8988T (cell line): ENCODE results near the gene UBR4.
A peak's percentile ranks its signal among the peaks of the same experiment; 100 is the strongest.

ENCODE experiments used
- DNase-seq: peaks from one replicate; pipeline ENCODE4 v3.0.0; 2011

The UBR4 gene

DNA sequence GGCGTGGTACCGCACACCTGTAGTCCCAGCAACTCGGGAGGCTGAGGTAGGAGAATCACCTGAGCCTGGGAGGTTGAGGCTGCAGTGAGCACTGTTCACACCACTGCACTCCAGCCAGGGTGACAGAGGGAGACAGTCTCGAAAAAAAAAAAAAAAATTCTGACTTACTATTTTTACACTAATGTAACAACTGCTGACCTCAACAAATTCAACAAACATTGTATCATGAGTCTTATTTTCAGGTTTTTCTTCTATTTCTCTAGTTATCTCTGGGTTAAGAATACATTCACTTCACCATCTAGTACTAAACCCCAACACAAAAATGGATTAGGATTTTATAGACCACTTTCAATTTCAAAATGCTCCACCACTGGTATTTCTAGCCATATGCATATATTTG is 72.9 kb downstream of the UBR4 start:
- DNase-seq, result no peak

DNA sequence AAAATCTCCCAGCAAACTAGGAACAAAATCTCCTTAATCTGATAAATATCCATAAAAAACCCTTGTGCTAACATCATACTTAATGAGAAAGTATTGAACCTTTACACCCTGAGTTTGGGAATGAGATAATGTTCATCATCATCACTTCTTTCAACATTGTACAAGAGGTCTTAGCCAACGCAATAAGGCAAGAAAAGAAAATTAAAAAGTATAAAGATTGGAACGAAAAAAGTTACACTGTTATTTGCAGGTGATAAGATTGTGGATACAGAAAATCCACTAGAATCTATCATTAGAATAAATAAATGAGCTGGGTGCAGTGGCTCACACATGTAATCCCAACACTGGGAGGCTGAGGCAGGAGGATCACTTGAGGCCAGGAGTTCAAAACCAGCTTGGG is 76.7 kb downstream of the UBR4 start:
- no peak for DNase-seq

DNA sequence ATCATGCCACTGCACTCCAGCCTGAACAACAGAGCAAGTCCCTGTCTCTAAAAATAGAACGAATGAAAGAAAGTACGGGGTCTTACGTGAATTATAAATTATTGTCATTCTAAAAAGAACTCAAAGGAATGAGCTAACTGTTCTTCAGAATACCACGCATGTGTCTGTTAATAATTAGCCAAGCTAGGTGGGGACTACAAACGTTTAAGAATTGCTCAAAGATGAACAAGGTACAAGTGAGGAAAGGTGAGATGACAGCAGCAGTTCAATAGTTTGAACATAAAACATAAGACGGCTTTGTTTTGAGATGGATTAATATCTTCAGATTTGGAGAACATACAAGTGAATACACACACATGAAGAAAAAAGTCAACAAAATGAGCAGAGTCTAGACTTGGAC is 79.6 kb downstream of the UBR4 start:
- no peak for DNase-seq

DNA sequence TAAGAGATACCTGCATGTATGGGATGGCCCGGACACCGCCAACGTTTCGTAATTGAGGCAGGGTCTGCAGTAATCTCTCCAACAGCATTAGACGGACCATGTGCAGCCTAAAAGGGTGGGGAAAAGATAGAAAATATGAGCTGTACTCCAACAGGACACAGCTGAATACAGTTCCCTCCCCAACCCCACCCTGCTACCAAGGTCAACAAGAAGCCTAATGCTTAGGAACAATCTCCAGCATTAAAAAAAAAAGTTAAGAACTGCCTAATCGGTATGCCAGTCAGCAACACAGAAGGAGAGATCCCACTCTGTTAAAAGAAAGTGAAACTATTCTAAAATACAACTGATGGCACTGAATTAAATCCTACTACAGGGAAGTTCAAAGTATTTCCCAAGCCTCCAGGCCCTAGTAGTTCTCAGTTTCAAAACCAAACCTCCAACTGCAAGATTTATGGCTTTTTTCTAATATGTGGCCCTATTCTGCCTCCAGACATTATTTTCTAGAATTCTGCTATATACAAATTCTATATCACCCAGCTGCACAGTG is 81.0 kb downstream of the UBR4 start:
- DNase-seq, result no peak

DNA sequence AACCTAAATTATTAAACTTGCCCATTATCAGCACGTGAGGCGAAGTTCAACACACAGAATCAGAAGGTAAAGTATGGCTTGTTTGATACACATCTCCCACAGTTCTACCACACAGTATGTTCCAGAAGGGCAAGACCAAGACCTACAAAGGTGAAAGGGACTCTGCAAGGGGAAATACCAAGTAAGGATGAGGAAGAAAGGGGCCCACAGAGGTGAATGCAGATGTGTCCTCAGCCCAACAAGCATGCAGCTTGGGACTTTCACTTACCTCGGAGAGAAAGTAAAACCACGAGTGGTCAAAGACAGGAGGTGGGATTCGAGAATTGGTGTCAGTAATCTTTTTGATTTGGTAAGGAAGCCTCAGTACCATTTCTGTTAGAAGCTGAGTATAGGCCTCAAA is 85.8 kb downstream of the UBR4 start:
- DNase-seq, result no peak

DNA sequence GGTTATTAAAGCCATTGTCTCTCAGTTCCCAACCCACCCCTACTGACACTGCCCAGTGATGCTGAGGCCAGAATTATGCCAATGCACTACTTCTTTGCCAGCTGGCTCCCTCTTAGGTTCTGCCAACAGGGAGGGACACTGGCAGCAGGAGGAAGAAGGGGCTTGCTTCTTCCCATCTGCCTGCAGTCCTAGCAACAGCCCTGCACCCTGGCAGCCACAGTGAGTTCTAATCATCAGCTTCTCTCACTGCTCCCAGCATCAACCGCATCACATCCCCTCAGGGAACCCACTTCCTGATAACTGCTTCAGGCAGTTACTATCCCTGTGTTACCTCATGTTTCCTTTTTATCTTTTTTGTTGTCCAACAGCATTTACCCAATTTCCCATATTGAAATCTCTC is 86.2 kb downstream of the UBR4 start:
- DNase-seq, result no peak

DNA sequence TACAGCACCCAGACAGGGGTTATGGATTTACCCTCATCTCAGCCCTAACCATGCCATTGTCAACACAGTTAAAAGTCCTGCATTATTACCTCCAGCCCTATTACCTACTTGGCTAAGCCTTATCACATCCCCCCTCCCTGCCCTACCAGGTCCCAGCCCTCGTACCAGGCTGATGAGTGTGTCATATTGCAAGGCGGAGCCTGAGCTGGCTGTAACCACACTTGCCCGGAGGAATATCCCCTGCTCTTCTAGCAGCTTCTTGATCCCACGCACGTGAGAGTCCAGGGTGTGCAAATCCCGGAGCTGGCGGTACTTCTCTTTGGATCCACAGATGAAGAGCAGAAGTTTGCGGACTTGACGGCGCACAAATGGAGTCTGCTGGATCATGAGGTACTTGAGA is 87.4 kb downstream of the UBR4 start:
- no peak for DNase-seq

DNA sequence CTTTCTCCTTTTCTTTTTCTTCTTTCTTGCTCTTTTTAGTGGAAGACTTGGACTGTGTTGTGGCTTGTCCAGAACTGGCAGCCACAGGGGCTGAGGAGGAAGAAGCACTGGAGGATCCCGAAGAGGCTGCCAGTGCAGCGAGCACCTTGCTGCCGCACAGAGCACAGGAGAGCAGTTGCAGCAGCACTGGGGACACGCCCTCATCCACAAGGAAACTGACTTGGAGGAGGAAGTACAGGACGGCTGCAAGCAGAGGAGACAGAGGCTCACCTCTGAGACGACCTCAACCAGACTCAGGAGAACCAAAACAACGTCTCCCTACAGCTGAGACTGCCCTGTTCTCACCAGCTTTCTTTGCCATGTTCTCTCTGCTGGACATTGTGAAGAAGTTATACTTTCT is 88.9 kb downstream of the UBR4 start:
- no peak for DNase-seq

DNA sequence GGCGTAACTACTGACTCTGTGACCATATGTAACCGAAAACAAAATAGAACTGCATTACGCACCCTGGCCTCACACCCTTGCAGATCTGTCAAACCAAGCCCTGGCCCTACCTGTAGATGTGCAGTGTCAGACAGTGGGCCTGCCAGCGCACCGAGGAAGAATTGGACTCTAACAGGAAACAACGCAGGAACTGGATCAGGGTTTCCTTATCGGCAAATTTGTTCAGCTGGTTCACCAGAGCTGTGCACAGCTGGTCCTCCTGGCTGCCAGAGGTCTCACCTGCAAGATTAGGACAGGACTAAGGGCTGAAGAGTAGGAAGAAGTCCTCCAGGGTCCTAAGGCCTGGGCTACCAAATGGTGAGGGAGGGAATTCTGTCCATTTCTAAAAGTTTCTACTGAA is 90.0 kb downstream of the UBR4 start:
- DNase-seq, result no peak

DNA sequence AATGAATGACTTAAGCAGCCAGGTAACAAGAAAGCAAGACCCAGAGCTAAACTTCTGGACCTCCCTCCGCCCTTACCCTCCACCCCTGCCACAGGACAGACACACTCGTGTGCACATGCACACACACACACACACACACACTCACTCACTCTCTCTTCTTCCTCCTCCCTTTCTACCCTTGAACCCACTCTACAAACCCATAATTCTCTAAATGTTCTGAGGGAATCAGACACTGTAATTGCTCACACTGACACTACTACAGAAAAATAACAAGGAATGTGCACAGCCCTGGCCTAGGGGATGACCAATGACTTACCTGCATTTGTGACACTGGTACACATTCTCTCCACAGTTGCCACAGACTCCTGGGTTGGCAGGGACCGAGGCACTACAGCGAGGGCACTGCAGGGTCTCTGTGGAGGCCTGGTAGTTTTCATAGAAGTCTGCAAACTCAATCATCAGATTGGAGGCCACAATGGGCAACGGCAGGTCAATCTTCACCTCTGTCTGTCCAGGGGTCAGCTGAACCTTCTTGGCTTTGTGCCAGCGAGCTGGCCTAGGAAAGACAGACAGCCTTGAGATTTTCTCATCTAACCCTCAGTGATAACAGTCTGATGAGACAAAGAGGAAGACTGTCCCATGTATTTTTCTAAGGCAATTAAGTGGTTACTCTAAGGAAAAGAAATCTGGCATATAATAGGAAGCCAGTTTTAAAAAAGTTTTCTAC is 94.8 kb downstream of the UBR4 start:
- no peak for DNase-seq

DNA sequence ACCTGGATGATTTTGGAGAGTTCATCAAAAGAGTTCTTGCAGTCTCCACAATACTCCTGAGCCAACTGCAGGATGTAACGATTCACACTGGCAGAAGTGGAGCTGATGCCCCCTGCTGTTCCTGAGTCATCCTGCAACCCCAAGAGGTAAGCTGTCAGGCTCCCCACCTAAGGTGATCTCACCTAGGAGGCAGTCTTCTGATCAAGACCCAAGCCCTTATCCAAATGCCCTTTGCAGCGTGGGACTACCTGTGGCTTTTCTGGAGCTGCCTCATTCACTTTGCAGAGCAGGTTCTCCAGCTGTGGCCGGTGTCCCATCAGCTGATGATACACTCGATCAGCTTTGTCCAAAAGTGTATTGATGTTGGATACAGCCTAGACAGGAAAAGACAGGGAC is 96.4 kb downstream of the UBR4 start:
- peak; percentile 52 for DNase-seq

DNA sequence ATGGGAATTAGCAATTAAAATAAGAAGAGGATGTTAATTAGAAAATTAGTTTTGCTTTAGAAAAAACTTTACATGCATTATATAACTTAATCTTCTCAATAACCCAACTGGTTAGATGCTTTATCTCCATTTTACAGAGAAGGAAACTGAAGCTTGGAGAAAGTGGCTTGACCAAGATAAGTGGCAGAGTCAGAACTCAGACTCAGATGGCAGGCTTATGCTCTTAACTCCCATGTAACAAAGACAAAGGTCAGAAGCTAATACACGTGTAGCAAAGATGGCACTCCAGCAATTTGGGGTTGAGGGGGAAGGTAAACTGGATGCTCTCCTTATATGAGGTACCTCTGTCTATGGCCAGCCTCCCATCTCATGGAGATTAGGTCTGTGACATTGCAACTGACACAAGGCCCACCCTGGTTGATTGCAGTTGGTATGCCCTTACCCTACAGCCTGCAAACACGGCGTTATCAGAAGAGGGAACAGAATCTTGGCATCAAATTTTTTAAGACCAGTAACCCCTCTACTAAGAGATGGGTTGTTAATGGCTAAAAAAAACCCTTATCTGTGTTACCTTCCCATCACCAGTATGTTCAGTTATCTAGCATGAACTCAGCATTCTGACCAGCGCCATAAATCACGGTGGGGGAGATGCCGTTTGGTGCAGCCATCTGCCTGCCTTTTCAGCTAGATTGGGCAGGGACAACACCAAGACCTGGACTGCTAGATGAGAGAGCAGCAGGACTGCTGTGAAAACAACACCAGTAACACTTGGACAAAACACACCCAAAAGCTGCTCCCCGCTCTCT is 97.0 kb downstream of the UBR4 start:
- DNase-seq, result no peak

DNA sequence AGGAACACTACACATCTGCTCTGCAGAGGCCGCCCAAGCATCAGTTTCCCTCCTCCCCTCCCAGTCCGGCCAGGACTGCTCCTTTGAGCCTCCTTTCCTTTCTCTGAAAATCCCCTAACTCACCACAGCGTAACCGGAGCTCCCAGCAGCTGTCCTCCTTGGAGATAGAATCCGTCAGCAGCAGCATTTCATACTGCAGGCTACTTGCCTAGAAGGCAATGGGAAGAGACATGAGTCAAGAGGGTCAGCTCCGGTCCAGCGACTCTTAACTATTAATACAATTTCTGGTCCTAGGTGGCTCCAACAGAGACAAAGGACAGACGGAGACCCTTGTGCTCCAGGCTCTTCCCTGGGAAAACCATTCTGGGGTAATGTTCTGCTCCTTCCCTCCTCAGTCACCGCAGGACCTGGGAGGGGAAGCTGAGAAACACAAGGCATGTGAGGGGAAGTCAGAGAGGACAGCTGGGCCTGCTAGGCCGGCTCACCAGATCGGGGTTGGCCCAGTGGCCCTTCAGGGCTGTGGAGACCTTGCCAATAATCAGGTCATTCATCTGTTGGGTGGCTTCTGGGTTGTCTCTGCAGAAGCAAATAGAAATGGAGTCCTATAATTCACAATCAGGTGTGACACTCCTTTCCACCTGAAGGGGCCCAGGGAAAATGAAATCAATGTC is 99.7 kb downstream of the UBR4 start:
- DNase-seq, result no peak

DNA sequence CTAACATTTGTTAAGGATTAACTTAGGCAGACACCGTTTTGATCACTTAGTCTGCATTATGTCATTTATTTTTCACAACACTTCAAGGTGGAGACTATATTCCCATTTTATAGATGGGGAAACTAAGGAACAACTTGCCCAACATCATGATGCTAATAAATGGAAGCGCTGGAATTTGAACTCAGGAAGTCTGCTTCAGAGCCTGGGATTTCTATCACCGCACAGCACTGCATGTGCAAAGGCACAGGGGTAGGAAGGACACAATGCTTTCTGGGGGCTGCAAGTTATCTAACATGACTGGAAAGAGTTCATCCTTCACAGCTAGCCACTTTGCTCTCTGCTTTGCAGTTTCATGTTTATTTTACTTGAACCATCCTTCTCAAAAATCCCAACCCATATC is 100.5 kb downstream of the UBR4 start:
- no peak for DNase-seq

DNA sequence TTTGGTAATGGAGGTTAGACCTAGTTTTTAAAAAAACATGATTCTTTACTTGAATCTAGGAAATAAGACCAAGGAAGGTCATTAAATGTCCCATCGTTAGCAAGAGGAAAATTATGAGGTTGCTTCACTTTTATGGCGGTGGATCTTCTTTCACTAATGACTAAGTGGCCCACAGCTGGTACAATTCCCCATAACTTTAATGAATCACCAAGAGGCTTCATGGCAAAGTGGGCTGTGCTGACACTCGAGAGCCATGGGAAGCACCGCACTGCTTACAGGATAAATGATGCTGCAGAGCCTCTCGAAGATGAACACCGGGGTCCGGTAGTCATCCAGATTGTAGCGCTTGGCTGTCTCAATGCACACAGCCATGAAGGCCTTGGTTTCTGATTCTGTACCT is 108.8 kb downstream of the UBR4 start:
- DNase-seq, result no peak

DNA sequence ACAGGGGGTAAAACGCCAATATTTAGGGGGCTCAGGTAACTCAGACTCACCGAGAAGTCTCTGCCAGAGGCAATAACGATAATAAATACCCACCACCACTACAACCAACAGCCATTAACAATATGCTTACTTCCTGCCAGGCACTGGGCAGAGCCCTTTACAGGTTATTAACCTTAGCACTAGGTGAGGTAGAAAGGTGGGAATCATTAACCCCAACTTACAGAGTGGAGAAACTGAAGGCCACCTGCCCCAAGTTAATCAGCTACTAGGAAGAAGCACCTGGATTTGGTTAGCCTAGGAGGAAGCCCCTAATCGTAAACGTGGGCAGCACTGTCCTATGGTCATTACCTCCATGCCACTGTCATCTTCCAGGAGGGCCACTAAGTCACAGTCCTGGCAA is 110.0 kb downstream of the UBR4 start:
- DNase-seq, result no peak

DNA sequence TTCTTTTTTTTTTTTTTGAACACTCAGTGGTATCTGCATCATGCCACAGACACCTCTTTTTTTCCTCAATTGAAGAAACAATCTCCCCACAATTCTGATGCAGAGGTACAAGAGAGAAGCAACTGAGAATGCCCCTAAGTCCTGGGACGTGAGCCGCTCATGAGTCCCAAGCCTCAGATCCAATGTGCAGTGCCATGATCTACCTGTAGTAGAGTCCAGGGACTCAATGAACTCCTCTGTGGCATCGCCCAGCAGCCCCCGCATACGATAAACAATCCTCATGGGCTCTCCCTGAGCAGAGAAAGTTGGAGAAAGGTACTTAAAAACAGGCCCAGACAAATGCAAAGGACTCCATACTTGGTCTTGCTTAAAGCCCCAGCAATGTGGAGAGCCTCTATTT is 113.1 kb downstream of the UBR4 start:
- no peak for DNase-seq

DNA sequence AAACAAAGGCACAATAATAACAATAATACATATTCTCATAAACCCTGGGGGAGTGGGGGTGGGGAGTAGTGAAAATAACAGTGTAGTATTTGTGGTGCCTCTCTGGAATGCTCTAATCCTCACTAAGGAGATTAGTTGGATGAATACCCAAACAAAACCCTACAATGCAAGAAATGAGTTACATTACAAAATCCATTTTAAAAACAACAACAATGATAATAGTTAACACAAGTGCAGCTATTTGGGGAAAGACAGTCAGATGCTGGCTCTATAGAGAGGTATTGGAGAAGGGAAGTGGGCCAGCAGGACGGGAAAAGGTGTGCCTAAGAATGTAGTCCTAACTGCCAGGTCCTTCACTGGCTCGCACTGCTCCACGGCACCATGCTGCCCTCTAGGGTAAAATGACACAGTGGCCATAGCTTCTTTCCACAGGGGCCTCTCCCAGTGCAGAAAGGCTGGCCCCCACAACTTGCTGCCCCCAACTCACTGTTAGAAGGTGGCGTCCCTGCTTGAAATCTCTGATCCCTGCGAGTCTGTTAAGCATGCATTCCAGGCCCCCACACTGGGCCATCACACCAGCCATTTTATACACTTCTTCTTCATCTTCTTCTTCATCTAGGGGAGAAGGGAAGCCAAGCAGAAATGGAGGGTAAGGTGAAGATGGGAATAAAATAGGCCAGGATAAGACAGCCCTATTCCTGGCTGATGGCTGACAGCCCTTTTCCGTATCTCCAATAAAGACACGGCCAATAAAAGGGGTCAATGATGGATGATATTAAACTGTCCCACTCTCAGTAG is 113.8 kb downstream of the UBR4 start:
- DNase-seq, result peak; percentile 42

DNA sequence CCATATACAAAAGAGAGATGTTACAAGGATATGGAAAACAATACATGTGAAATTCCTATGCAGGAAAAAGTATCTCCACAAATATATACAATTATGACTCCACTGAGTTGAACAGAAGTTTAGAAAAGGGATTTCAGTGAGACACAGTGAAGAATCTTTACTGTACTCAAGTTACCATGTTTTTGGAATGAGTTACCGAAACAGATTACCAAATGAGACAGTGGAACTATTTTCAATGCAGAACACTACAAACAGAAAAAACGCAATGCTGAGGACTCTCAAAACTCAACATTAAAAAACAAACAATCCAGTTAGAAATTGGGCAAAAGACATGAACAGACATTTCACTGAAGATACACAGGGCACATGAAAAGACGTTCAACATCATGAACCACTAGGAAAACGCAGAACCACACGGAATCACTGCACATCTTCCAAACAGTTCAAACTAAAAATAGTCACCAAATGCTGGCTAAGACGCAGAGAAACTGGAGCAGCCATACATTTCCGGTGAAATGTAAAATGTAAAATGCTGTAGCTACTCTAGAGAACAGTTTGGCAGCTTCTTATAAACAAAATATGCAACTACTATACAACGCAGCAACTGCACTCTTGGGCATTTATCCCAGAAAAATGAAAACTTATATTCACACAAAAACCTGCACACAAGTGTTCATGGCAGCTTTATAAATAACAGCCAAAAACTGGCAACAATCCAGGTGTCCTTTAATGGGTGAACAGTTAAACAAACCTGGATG is 118.7 kb downstream of the UBR4 start:
- DNase-seq, result no peak

DNA sequence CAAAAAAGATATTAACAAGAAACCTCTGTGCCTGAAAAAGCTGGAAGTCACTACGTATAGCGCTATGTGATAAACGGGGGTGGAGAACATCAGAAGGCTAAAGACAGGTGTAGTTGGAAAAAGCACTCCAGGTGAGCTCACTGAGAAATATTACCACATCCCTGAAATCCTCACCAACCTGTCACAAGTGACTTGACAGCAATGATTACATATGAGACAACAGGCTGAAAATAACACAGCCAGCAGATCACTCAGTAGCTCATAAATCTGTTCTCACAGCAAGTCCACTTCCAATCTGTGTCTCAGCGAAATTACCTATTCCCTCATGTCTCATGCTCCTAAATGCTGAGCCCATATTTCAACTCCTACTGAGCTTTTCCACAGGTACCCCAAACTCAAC is 120.5 kb downstream of the UBR4 start:
- no peak for DNase-seq

DNA sequence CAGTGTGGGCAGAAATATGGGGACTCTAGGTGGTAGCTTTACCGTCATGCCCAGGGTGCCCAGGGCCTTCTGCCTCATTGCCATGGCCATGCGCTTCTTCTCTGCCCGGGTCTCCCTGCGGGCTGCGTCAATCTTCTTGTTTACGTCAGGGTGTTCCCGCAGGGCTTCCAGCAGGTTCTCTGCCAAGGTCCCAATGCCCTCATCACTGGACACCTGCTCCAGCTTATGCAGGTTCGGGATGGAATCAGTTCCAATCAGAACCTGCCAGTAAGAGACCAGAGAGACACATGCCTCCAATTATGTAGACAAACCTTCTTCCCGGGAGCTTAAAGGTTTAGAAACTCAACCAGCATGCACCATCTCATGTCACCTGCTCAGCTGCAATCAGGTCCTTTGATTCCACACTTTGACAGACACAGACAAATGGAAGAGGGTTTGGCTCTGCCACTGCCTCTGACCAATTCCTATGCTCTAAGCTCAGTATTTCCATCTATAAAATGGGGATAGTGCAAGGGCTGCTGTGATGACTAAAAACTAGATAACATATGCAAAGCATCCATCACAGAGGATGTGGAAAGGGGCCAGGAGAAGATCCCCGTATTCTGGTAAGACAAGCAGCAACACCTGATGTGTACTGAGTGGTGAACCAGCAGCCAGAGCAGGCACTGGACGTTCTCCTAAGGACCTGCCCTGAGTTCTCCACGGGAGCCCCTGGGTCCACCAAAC is 121.2 kb downstream of the UBR4 start:
- no peak for DNase-seq
